Heart right ventricle (tissue), 16 donors: ENCODE data around the gene WDSUB1. TPM values are rescaled to one million over a fixed set of nuclear protein-coding genes. Genes with fewer than 3 reads are reported as not detected.

ENCODE experiments used
- ATAC-seq, 8 donors: fragments of 200-7000 bp; cut with Tn5 transposase; one replicate each; pipeline ENCODE4 v1.9.1; 2020; ENCODE audit warnings: mild to moderate bottlenecking in 8 of 8, moderate library complexity in 8 of 8, moderate number of reproducible peaks in 1 of 8
- DNase-seq, 2 donors: peaks; one replicate each; pipeline ENCODE4 v3.0.0-alpha.2; 2020
- H3K27ac ChIP-seq, 10 donors: fragments of 200-600 bp; sonication (generic) in 2 of 10; one replicate each; pipeline versions ENCODE4 v1.5.0 to v1.8.0; 2020 to 2022; ENCODE audit warnings: mild to moderate bottlenecking in 3 of 10
- H3K27me3 ChIP-seq, 7 donors: fragments of 200-600 bp; one replicate each; pipeline ENCODE4 v1.8.0; 2021 to 2022; ENCODE audit warnings: mild to moderate bottlenecking in 2 of 7
- H3K36me3 ChIP-seq, 9 donors: fragments of 200-600 bp; sonication (generic) in 1 of 9; one replicate each; pipeline versions ENCODE4 v1.5.0 to v1.8.0; 2020 to 2022; ENCODE audit warnings: mild to moderate bottlenecking in 2 of 9
- H3K4me1 ChIP-seq, 9 donors: fragments of 200-600 bp; sonication (generic) in 1 of 9; one replicate each; pipeline versions ENCODE4 v1.5.0 to v1.8.0; 2020 to 2022; ENCODE audit warnings: mild to moderate bottlenecking in 4 of 9
- H3K4me3 ChIP-seq, 10 donors: fragments of 200-600 bp; sonication (generic) in 2 of 10; one replicate each; pipeline versions ENCODE4 v1.5.0 to v1.8.0; 2020 to 2022; ENCODE audit warnings: mild to moderate bottlenecking in 7 of 10, moderate library complexity in 2 of 10
- H3K9me3 ChIP-seq, 11 donors: fragments of 200-600 bp in 10 of 11; sonication (generic) in 2 of 11; one replicate each; pipeline versions ENCODE4 v1.5.0 to v1.8.0; 2013 to 2022; ENCODE audit warnings: mild to moderate bottlenecking in 2 of 11, control low read depth in 1 of 11, moderate library complexity in 1 of 11
- WGBS, 2 donors: extraction: QIAGEN DNeasy Blood & Tissue Kit; methylation state at CpG; one replicate each; pipeline ENCODE4 v1.1.7; 2013; ENCODE audit warnings: inconsistent platforms in 1 of 2; 5-methylcytosine and 5-hydroxymethylcytosine counted together
- intact Hi-C, 10 donors: fragments of 100-400 bp; cut with DNase I; formaldehyde crosslinking; loops; one replicate each; pipeline versions ENCODE4 v1.11.1 to v1.14.2; 2022
- long read RNA-seq, 3 donors: library from polyadenylated mRNA; unstranded; transcript quantifications; one replicate each; pipeline ENCODE4 v2.0.0, GENCODE V29; 2020 to 2021
- polyA plus RNA-seq, 2 donors: library from polyadenylated mRNA; stranded (reverse); fragments of 200-250 nt; gene quantifications; one replicate each; pipeline ENCODE4 v1.2.3, GENCODE V29; 2013
- total RNA-seq, 10 donors: library from RNA; stranded (reverse); fragmentation: NEBNext Ultra II Directional in 3 of 10; extraction: Animal tissue kit (Norgen Biotek cat#: 25700) in 3 of 10; gene quantifications; one replicate each; pipeline versions ENCODE4 v1.2.1 to v1.2.4, GENCODE V29; 2021 to 2023
- TF ChIP-seq, protein P1 (sequence below), 9 donors: fragments of 200-600 bp; sonication (generic) in 2 of 9; IDR thresholded peaks; one replicate each; pipeline versions ENCODE4 v1.5.0 to v1.8.0; 2021 to 2022; ENCODE audit warnings: antibody characterized with exemption in 9 of 9, mild to moderate bottlenecking in 5 of 9, moderate library complexity in 1 of 9
- donor health status: Arrhythmogenic right ventricular cardiomyopathy.
- donor health status: ischemic (EF 13 %, LVEDD 7.1; RV severe dilation, severe dysfunction).
- donor health status: healthy with polysubstance abuse.
- donor health status: DM: no; HTN: yes; CAD: no.
- donor health status: DM: no; HTN: no; CAD: no.
- donor health status: ischemic (EF 25% LVEDD 6.9; RV normal size, moderate dysfunction).
- donor health status: ischemic (EF 25% LVEDD 5.7; RV mildly dilated, moderate dysfunction).
- donor health status: healthy.
- donor health status: DM: yes; HTN: yes; CAD: no.
- donor health status: Ischemic cardiomyopathy.
- donor health status: ischemic (EF 35%, LVEDD 5.7; RV mildly dilated, moderate dysfunction).
- donor health status: nonischemic (EF 11% LVEDD 7.7; RV severe dilation, severe dysfunction).
- donor health status: DM: yes; HTN: yes; CAD: no.
- donor health status: PGD.
- donor health status: ischemic (EF 29% LVEDD 5.4; RV normal size, mild dysfunction).
- donor health status: nonischemic (EF 23%, LVEDD 6.1; RV moderate dilation, normal function).

Gene WDSUB1, protein sequence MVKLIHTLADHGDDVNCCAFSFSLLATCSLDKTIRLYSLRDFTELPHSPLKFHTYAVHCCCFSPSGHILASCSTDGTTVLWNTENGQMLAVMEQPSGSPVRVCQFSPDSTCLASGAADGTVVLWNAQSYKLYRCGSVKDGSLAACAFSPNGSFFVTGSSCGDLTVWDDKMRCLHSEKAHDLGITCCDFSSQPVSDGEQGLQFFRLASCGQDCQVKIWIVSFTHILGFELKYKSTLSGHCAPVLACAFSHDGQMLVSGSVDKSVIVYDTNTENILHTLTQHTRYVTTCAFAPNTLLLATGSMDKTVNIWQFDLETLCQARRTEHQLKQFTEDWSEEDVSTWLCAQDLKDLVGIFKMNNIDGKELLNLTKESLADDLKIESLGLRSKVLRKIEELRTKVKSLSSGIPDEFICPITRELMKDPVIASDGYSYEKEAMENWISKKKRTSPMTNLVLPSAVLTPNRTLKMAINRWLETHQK
- total RNA-seq (10 to 100 TPM in 4 of 10 donors, 1 to 10 TPM in 6; 5.3 to 11.9 (median 9.3) TPM), polyA plus RNA-seq (10 to 100 TPM in 1 of 2 donors, 1 to 10 TPM in 1; 4.3 to 13.8 TPM)
- long read RNA-seq, donor 1, transcript WDSUB1-202 (11 exons, 1,912 nt), result major isoform, 8 of 22 reads
- long read RNA-seq, donor 1, partial matches to known transcripts, result 0 of 22 reads
- long read RNA-seq, donor 1, other reads (novel, unspliced or antisense), result 9 of 22 reads
- long read RNA-seq, donor 2, transcript WDSUB1-202 (11 exons, 1,912 nt), result major isoform, 15 of 26 reads
- long read RNA-seq, donor 2, partial matches to known transcripts, result 1 of 26 reads
- long read RNA-seq, donor 2, other reads (novel, unspliced or antisense), result 8 of 26 reads
- long read RNA-seq, donor 3, partial matches to known transcripts, result 8 of 32 reads
- long read RNA-seq, donor 3, other reads (novel, unspliced or antisense), result 16 of 32 reads

DNA sequence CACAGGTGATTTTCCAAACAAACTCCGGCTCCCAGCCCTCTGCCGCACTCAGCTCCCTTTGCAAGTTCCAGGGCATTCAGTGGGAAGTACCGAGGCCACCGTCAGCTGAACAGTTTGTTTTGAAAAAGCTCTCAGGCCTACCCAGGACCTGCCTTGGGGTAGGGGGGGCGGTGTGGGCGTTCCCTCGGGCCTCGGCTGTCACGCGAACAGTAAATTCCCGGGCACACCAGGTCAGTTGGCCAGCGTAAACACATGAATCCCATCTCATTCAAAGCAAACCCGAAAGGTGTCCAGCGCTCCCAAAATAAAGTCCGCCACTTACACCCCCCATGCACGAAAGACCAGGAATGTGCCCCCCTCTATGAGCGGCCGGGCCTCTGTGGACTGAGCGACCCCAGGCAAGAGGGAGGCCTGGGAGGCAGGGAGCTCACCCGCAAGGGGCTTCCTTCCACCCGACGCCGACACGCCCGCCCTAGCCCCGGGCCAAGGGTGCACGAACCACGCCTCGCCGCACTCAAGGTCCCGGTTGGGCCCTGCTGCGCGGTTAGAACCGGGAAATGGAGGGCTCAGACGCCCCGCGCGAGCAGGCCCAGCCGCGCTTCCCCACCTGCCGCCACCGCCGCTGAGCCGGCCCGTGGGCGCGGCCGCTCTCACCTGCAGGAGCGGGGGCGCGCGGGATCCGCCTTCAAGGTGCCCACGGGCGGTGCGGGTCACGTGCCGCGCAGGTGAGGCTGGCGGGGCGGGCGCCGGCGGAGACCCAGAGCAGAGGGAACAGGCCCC is at the start of gene WDSUB1:
Gene WDSUB1 (minus strand): TSS at position 775 of the 780 bp plus-strand sequence. CDS start 3,634 bp downstream, outside the sequence.
- H3K4me1 ChIP-seq, result peaks cover 0 to 27% (median 21%) of the 10 kb centered on the region in 9 donors
- peaks cover 0 to 18% (median 5%) of the 10 kb centered on the region in 9 donors for H3K36me3 ChIP-seq
- H3K9me3 ChIP-seq, result no peaks in the 10 kb centered on the region
- DNase-seq (peak; percentile 66 to 69), ATAC-seq (peak; percentile 24 to 57 (median 54))
- TF ChIP-seq, protein P1, sequence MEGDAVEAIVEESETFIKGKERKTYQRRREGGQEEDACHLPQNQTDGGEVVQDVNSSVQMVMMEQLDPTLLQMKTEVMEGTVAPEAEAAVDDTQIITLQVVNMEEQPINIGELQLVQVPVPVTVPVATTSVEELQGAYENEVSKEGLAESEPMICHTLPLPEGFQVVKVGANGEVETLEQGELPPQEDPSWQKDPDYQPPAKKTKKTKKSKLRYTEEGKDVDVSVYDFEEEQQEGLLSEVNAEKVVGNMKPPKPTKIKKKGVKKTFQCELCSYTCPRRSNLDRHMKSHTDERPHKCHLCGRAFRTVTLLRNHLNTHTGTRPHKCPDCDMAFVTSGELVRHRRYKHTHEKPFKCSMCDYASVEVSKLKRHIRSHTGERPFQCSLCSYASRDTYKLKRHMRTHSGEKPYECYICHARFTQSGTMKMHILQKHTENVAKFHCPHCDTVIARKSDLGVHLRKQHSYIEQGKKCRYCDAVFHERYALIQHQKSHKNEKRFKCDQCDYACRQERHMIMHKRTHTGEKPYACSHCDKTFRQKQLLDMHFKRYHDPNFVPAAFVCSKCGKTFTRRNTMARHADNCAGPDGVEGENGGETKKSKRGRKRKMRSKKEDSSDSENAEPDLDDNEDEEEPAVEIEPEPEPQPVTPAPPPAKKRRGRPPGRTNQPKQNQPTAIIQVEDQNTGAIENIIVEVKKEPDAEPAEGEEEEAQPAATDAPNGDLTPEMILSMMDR (IDR thresholded peaks at IDR 0.05), result no peak
- H3K27ac ChIP-seq, result peak within 1 kb of the TSS; percentile 73 to 97 (median 90)
- peak within 1 kb of the TSS; percentile 47 to 98 (median 89) for H3K4me3 ChIP-seq
- 1% methylated on average over 64 of the region's 64 CpGs for WGBS, 2 donors
- no peaks in the 10 kb centered on the region for H3K27me3 ChIP-seq
- intact Hi-C loops, result loop anchor here in 3 of 10 donors (5.0 to 10.0 kb wide), 3 partner anchors 61 to 511 kb away; partner anchors contain the start of gene CD302 (in 1 of the 3)

DNA sequence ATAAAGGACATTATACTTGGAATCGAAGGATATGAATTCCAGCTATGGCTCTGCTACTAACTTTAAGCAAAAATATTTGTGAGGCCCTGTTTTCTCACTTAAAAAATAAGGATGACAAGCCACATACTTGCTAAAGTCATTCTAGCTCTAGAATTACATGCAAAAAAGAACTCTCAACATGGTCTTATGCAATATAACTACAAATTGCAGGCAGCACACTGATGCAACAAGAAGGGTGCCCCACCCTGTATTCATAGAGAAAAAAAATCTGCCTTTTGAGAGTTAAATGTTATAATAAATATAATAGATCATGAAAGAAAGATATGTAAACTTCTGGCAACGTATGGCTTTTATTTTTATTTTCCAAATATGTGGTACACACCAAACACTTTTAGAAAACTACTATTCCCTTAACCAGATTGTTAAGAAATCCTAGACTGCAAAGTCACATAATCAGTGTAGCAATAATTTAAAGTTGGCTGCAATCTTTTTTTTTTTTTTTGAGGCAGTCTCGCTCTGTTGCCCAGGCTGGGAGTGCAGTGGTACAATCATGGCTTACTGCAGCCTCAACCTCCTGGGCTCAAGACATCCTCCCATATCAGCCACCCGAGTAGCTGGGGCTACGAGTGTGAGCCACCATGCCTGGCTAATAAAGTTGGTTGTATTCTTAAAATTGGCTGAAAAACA is 40.2 kb upstream of the WDSUB1 start:
- peak in 2 of 8 donors; percentile 44 to 68 for ATAC-seq
- DNase-seq, result no peak
- no peak overlapping the region for H3K4me3 ChIP-seq
- no peaks in the 10 kb centered on the region for H3K9me3 ChIP-seq
- H3K4me1 ChIP-seq, result peaks cover 0 to 10% (median 0%) of the 10 kb centered on the region in 9 donors
- intact Hi-C loops, result no loop called here
- TF ChIP-seq, protein P1 (IDR thresholded peaks at IDR 0.05), result no peak
- H3K27ac ChIP-seq, result peak overlapping the region in 1 of 10 donors; percentile 54
- WGBS, 2 donors, result 93% methylated on average over 5 of the region's 5 CpGs
- H3K36me3 ChIP-seq, result peaks cover 0 to 94% (median 32%) of the 10 kb centered on the region in 9 donors
- H3K27me3 ChIP-seq, result no peaks in the 10 kb centered on the region

DNA sequence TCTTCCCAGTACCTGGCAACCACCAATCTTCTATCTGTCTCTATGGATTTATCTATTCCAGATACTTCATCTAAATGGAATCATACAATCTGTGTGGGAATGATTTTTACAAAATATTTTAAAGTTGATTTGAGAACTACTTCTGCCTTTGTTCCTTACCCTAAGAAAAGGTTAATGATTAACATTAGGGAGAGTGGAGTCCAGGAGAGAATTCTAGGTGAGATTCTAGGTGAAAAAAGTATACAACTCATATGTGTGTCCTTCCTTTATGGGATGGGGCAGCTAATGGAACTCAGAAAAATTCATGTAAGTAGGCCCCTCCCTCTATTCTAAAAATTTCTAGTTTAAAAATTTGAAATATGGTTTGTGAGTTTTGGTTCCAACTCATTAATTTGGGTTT is 35.9 kb upstream of the WDSUB1 start:
- Histone ChIP-seq H3K4me3 (no peak overlapping the region), H3K36me3 (peaks cover 0 to 97% (median 30%) of the 10 kb centered on the region in 9 donors), H3K27me3 (no peaks in the 10 kb centered on the region), H3K9me3 (no peaks in the 10 kb centered on the region), H3K4me1 (peaks cover 0 to 10% (median 0%) of the 10 kb centered on the region in 9 donors), H3K27ac (no peak overlapping the region)
- TF ChIP-seq, protein P1 (IDR thresholded peaks at IDR 0.05), result no peak
- DNase-seq (no peak), ATAC-seq (no peak)
- intact Hi-C loops, result no loop called here
